Left kidney (tissue), 2 donors: ENCODE data around the gene SLC29A1. TPM values are rescaled to one million over a fixed set of nuclear protein-coding genes. Genes with fewer than 3 reads are reported as not detected.
"Not testable (repeated sequence)": the region's sequence is repeated elsewhere in the genome, so short reads cannot be mapped to it uniquely, and the experiment has no call there.

ENCODE experiments used
- DNase-seq: peaks from one replicate; pipeline ENCODE4 v3.0.0-alpha.2; 2013
- polyA plus RNA-seq: library from polyadenylated mRNA; unstranded; fragments of 120-200 nt; gene quantifications from one replicate; pipeline ENCODE4 v1.2.1, GENCODE V29; 2013; ENCODE audit not compliant: insufficient read length

The SLC29A1 gene
- polyA plus RNA-seq, 1 donor, result 30.8 TPM

- no peak for DNase-seq
Measured at GRCh38 chr6:44193307-44193910, 30.0 kb upstream of the SLC29A1 start.

GRCh38 chr6:44194326-44194725, 29.1 kb upstream of the SLC29A1 start:
- no peak for DNase-seq

- not testable (repeated sequence) for DNase-seq
Measured at GRCh38 chr6:44196351-44196750, 27.0 kb upstream of the SLC29A1 start.

GRCh38 chr6:44198684-44199083, 24.7 kb upstream of the SLC29A1 start:
- DNase-seq, result no peak

GRCh38 chr6:44199883-44200282, 23.5 kb upstream of the SLC29A1 start:
- no peak for DNase-seq

- DNase-seq, result no peak
Measured at GRCh38 chr6:44201200-44201599, 22.2 kb upstream of the SLC29A1 start.

GRCh38 chr6:44201638-44202303, 21.6 kb upstream of the SLC29A1 start:
- DNase-seq, result no peak

GRCh38 chr6:44202332-44202971, 20.9 kb upstream of the SLC29A1 start:
- DNase-seq, result no peak

GRCh38 chr6:44202972-44203750, 20.2 kb upstream of the SLC29A1 start:
- no peak for DNase-seq

- DNase-seq, result no peak
Measured at GRCh38 chr6:44203955-44204354, 19.4 kb upstream of the SLC29A1 start.

GRCh38 chr6:44207966-44208365, 15.4 kb upstream of the SLC29A1 start:
- DNase-seq, result no peak

- no peak for DNase-seq
Measured at GRCh38 chr6:44211284-44211683, 12.1 kb upstream of the SLC29A1 start.

GRCh38 chr6:44214307-44214706, 9.1 kb upstream of the SLC29A1 start:
- no peak for DNase-seq

GRCh38 chr6:44216677-44217331, 6.6 kb upstream of the SLC29A1 start, which contains the start of gene MYMX:
TSS of gene MYMX (plus strand) at chr6:44216926. CDS start at chr6:44217472, 546 bp downstream.
- DNase-seq, result no peak

GRCh38 chr6:44217332-44218143, 5.9 kb upstream of the SLC29A1 start:
- DNase-seq, result no peak

GRCh38 chr6:44219053-44219814, 4.2 kb upstream of the SLC29A1 start:
- peak; percentile 90 for DNase-seq

- no peak for DNase-seq
Measured at GRCh38 chr6:44219815-44220784, 3.3 kb upstream of the SLC29A1 start.

GRCh38 chr6:44220913-44221290, 2.5 kb upstream of the SLC29A1 start:
- DNase-seq, result no peak

- no peak for DNase-seq
Measured at GRCh38 chr6:44221291-44221960, 2.0 kb upstream of the SLC29A1 start.
